ENCODE measurements around the gene GLIPR1L2.
"Not testable (repeated sequence)": the region's sequence is repeated elsewhere in the genome, so short reads cannot be mapped to it uniquely, and the experiment has no call there.

The GLIPR1L2 gene

GRCh38 chr12:75438059-75438754, 47.3 kb downstream of the GLIPR1L2 start:
- no peak for DNase-seq

GRCh38 chr12:75439048-75439447, 48.2 kb downstream of the GLIPR1L2 start:
- no peak for DNase-seq

GRCh38 chr12:75439930-75440329, 49.0 kb downstream of the GLIPR1L2 start:
- no peak for DNase-seq

GRCh38 chr12:75441687-75442449, 51.0 kb downstream of the GLIPR1L2 start:
- DNase-seq = not testable (repeated sequence)

- DNase-seq = not testable (repeated sequence)
These were observed 51.6 kb downstream of the GLIPR1L2 start for GRCh38 chr12:75442454-75442853.

- DNase-seq = no peak
These were observed 52.8 kb downstream of the GLIPR1L2 start for GRCh38 chr12:75443709-75444108.

GRCh38 chr12:75444429-75445136, 53.7 kb downstream of the GLIPR1L2 start:
- DNase-seq = no peak

GRCh38 chr12:75445137-75445507, 54.2 kb downstream of the GLIPR1L2 start:
- not testable (repeated sequence) for DNase-seq

GRCh38 chr12:75446857-75447256, 56.0 kb downstream of the GLIPR1L2 start:
- DNase-seq = no peak

- no peak for DNase-seq
These were observed 57.0 kb downstream of the GLIPR1L2 start for GRCh38 chr12:75447691-75448393.

- no peak for DNase-seq
These were observed 61.9 kb downstream of the GLIPR1L2 start for GRCh38 chr12:75452675-75453330.

GRCh38 chr12:75455839-75456238, 65.0 kb downstream of the GLIPR1L2 start:
- no peak for DNase-seq

- no peak for DNase-seq
These were observed 66.3 kb downstream of the GLIPR1L2 start for GRCh38 chr12:75457191-75457590.

GRCh38 chr12:75457866-75458265, 67.0 kb downstream of the GLIPR1L2 start:
- not testable (repeated sequence) for DNase-seq

GRCh38 chr12:75459755-75460154, 68.9 kb downstream of the GLIPR1L2 start:
- DNase-seq = no peak

GRCh38 chr12:75460204-75460603, 69.3 kb downstream of the GLIPR1L2 start:
- no peak for DNase-seq

GRCh38 chr12:75471902-75472890, 81.3 kb downstream of the GLIPR1L2 start:
- no peak for DNase-seq

- DNase-seq = no peak
These were observed 83.2 kb downstream of the GLIPR1L2 start for GRCh38 chr12:75474116-75474515.

GRCh38 chr12:75476071-75476470, 85.2 kb downstream of the GLIPR1L2 start:
- no peak for DNase-seq

GRCh38 chr12:75477137-75477536, 86.2 kb downstream of the GLIPR1L2 start:
- DNase-seq = no peak

GRCh38 chr12:75478116-75478794, 87.4 kb downstream of the GLIPR1L2 start:
- DNase-seq = no peak

All from activated CD4-positive, CD25-positive, alpha-beta regulatory T cell (primary cell).